HG02943 (cell line): ENCODE data around the gene MDK.

Source experiments
- ATAC-seq: cut with Tn5 transposase; IDR thresholded peaks from one replicate; pipeline ENCODE4 v1.9.1; 2021; ENCODE audit warnings: mild to moderate bottlenecking, low read depth, moderate library complexity; ENCODE audit not compliant: unreplicated experiment

Gene MDK

GRCh38 chr11:46381819-46382645, 563 bp downstream of the MDK start:
- ATAC-seq: no peak

DNA sequence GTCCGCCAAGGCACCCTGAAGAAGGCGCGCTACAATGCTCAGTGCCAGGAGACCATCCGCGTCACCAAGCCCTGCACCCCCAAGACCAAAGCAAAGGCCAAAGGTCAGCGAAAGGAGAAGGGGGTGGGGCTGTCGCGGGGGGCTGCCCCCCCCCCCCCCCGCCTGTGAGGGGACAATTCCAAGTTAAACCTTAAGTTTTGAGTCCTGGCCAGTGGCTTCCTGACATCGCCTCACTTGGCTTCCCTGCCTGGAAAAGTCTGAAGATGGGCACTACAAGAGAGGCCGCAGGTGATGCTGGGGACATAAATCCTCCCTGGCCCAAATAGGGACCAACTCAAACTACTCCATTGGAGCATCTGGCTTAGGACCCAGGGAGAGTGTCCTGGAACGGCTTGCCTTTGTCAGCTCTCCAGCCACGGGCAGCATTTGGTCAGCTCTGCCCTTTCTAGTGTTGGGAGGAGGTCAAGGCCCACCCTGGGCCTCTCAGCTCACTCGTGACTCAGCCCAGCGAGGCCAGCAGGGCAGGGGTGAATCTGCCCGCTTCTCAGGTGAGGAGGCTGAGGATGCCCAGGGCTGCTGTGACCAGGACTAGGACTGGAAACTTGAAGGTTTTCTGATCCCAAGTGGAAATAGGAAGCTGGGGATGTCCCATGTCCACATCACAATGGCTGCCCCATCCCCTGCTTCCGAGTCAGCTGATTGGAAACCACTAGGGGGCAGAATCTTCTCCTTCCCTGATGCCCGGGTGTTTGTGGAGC, 1.4 kb downstream of the MDK start:
- ATAC-seq: no peak

GRCh38 chr11:46383404-46383758, 1.9 kb downstream of the MDK start:
- no peak for ATAC-seq

- no peak for ATAC-seq
These were observed 2.7 kb downstream of the MDK start for GRCh38 chr11:46383974-46384701.

GRCh38 chr11:46385169-46386004, 3.9 kb downstream of the MDK start:
- no peak for ATAC-seq

- ATAC-seq: no peak
These were observed 4.6 kb downstream of the MDK start for GRCh38 chr11:46386005-46386578.

- ATAC-seq: no peak
These were observed 5.2 kb downstream of the MDK start for GRCh38 chr11:46386674-46387073.

DNA sequence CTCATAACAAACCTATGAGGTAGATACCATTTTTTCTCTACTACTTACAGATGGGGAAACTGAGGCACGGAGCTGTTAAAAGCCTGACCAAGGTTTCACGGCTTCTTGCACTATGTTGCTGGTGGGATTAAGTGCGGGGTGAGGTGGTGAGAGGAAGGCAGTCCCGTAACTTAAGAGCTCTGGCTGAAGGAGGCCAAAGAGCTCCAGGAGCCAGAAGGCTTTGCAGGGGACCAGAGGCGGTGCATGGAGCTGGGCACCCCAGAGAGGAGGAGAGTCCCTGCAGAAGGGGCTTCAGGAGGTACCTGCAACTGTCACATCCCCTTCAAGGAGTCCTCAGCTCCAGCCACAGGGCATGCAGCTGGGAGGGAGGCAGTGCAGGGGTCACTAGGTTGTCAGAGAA, 6.0 kb downstream of the MDK start:
- no peak for ATAC-seq

- no peak for ATAC-seq
These were observed 6.6 kb downstream of the MDK start for GRCh38 chr11:46387919-46388618.

DNA sequence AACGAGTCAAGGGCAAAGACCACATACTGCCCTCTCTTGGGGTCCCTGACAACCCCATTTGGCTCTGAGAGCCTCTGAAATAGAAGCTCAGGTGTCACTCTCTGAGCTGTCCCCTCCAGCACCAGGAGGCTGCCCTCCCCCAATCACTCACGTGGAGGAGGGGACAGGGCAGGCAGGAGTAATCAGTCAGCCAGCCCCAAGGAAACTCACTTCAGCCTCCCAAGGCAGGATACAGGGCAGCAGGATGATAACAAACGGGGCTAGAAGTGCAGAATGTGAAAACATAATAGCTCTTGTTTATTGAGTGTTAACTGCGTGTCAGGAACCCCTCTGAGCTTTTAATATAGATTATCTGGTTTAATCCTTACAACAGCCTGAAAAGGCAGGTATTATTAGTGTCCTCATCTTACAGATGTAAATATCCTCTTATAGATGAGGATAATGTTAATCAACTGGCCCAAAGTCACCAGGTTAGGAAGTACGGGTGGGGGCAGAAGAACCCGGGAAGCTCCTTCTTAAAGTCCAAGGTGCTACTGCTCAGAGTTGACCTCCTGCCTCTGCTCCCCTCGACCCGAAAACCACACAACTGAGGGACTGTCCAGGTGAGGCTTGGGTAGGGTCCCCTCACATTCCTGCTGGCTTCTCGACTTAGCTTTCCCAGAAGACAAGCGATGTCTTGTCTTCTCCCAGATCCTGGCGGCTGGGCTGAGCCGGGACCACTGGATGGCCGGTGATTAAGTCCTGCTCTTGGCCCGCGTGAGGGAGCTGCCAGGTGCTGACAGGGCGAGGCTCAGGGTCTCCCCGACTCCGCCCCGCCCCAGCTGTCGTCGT, 7.4 kb downstream of the MDK start:
- no peak for ATAC-seq

GRCh38 chr11:46389450-46390330, 8.2 kb downstream of the MDK start:
- ATAC-seq: no peak

- no peak for ATAC-seq
These were observed 9.1 kb downstream of the MDK start for GRCh38 chr11:46390331-46391171.

DNA sequence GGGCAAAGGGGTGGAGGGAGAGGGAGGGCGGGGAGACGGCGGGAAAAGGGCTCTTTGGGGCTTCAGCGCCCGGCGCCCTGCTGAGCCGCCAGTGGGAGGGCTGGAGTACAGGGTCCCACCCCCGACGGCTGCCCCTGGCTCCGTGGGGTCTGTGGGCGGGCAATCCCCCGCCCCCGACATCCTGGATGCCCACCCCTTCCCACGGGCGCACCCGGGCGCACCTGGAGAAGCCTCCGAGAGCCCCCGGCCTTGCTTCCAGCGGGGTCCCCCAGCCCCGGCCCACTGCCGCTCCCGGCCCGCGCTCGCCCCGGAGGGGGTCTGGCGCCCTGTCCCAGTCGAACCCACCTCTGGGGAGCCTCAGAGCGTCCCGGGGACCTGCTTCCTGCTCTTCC, 9.7 kb downstream of the MDK start:
- ATAC-seq: no peak

GRCh38 chr11:46391578-46392420, 10.3 kb downstream of the MDK start, which contains the start of gene CHRM4:
Gene CHRM4 (minus strand): TSS chr11:46391776. CDS start chr11:46386557, 5,219 bp downstream.
- no peak for ATAC-seq

GRCh38 chr11:46392421-46393230, 11.2 kb downstream of the MDK start:
- no peak for ATAC-seq
